Omental fat pad (tissue), 4 donors: ENCODE results near the gene QRFP. TPM values are rescaled to one million over a fixed set of nuclear protein-coding genes. Genes with fewer than 3 reads are reported as not detected.

Experiments used
- ATAC-seq: fragments of 150-250 bp; one replicate; pipeline ENCODE4 v1.9.1; 2016; ENCODE audit warnings: mild to moderate bottlenecking, moderate library complexity; ENCODE audit not compliant: low FRiP score
- DNase-seq: peaks from one replicate; pipeline ENCODE4 v3.0.0-alpha.2; 2019; ENCODE audit warnings: low spot score
- CTCF ChIP-seq, 3 donors: fragments of 450-650 bp; IDR thresholded peaks; one replicate each; pipeline ENCODE4 v1.5.1; 2016 to 2017; ENCODE audit warnings: antibody characterized with exemption in 3 of 3, mild to moderate bottlenecking in 3 of 3, moderate library complexity in 2 of 3
- total RNA-seq, 4 donors: library from RNA; depleted of rRNA; stranded (reverse); fragments of >200 nt; gene quantifications; one replicate each; pipeline ENCODE4 v1.1.0, GENCODE V29; 2016

QRFP gene
- total RNA-seq, 4 donors from 2014 or later: not detected

- DNase-seq: no peak
- no peak for ATAC-seq
- TF ChIP-seq CTCF (IDR thresholded peaks at IDR 0.05): no peak
These were observed 21.8 kb downstream of the QRFP start for GRCh38 chr9:130874783-130875182.

- TF ChIP-seq CTCF (IDR thresholded peaks at IDR 0.05): no peak
- ATAC-seq: no peak
- DNase-seq: no peak
These were observed 22.6 kb downstream of the QRFP start for GRCh38 chr9:130873966-130874365.

- DNase-seq (no peak), ATAC-seq (peak; percentile 47)
- TF ChIP-seq CTCF (IDR thresholded peaks at IDR 0.05): no peak
These were observed 23.6 kb downstream of the QRFP start for GRCh38 chr9:130872912-130873503.

DNA sequence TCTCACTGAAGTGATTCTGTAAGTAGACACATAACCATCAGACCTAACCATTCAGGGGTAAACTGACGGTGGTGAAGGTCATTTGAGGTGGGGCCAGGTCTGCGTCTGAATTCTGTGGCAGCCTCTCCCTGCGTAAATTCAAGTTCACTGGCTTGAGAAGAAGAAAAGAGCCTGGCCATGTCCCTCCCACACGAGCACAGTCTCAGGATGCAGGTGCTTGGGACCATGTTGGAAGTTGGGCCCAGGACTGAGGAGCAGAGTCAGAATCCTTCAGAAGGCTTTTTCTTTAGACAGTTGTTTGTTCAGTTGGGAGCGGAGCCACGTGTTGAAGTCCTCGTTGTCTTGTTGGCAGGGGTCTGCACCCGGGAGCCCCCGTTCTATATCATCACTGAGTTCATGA, 24.1 kb downstream of the QRFP start:
- ATAC-seq: no peak
- no peak for TF ChIP-seq CTCF (IDR thresholded peaks at IDR 0.05)
- no peak for DNase-seq

DNA sequence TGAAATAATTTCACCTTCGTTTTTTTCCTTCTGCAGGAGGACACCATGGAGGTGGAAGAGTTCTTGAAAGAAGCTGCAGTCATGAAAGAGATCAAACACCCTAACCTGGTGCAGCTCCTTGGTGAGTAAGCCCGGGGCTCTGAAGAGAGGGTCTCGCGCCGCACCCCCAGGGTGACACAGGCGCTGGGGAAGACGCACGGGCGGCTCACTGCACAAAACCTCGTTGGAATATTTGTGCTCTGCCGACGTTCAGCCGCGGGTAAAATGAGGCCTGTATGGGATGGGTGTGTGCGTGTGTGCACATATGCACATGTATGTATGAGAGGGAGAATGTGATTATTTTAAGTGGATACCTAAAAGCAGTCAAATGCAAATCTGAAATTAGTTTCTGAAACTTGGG, 24.5 kb downstream of the QRFP start:
- TF ChIP-seq CTCF (IDR thresholded peaks at IDR 0.05): no peak
- ATAC-seq (no peak), DNase-seq (no peak)

GRCh38 chr9:130871395-130872062, 25.1 kb downstream of the QRFP start:
- no peak for TF ChIP-seq CTCF (IDR thresholded peaks at IDR 0.05)
- ATAC-seq (no peak), DNase-seq (no peak)
